GM23338 (cell line): ENCODE results near the gene GALNT7. TPM values are rescaled to one million over a fixed set of nuclear protein-coding genes. Genes with fewer than 3 reads are reported as not detected.

Experiments
- ATAC-seq: fragments of 200-7000 bp; cut with Tn5 transposase; 3 replicates; pipeline ENCODE4 v1.9.1; 2020
- DNase-seq: peaks from one replicate; pipeline ENCODE4 v3.0.0-alpha.2; 2015; ENCODE audit warnings: low spot score
- H2AFZ ChIP-seq: fragments of 200-600 bp; sonication (generic); 2 replicates; pipeline ENCODE4 v1.8.0; 2016; ENCODE audit warnings: antibody characterized with exemption, mild to moderate bottlenecking, moderate library complexity
- H3F3A ChIP-seq: fragments of 200-600 bp; sonication (generic); replicated peaks from 2 replicates; pipeline ENCODE4 v1.8.0; 2017; ENCODE audit warnings: antibody characterized with exemption, mixed run types, low read depth
- H3K27ac ChIP-seq: fragments of 200-600 bp; sonication (generic); 2 replicates; pipeline ENCODE4 v1.6.1; 2016; ENCODE audit warnings: low read depth
- H3K27me3 ChIP-seq: fragments of 200-600 bp; sonication (generic); 2 replicates; pipeline ENCODE4 v1.8.0; 2016; ENCODE audit warnings: mild to moderate bottlenecking, mixed run types, moderate library complexity; ENCODE audit not compliant: insufficient read depth
- H3K36me3 ChIP-seq: fragments of 200-600 bp; sonication (generic); 2 replicates; pipeline ENCODE4 v1.8.0; 2016; ENCODE audit warnings: mild to moderate bottlenecking; ENCODE audit not compliant: insufficient read depth
- H3K4me1 ChIP-seq: fragments of 200-600 bp; sonication (generic); 2 replicates; pipeline ENCODE4 v1.8.0; 2016; ENCODE audit warnings: mild to moderate bottlenecking, moderate library complexity; ENCODE audit not compliant: insufficient read depth
- H3K4me2 ChIP-seq: fragments of 200-600 bp; sonication (generic); 2 replicates; pipeline ENCODE4 v1.7.1; 2017; ENCODE audit warnings: mixed run types
- H3K4me3 ChIP-seq: fragments of 200-600 bp; sonication (generic); 2 replicates; pipeline ENCODE4 v1.6.1; 2016; ENCODE audit warnings: mixed run types
- H3K79me2 ChIP-seq: fragments of 200-600 bp; sonication (generic); replicated peaks from 2 replicates; pipeline ENCODE4 v1.8.0; 2017; ENCODE audit warnings: mild to moderate bottlenecking; ENCODE audit not compliant: insufficient read depth
- H3K9me2 ChIP-seq: fragments of 200-600 bp; sonication (generic); 2 replicates; pipeline ENCODE4 v1.8.0; 2017; ENCODE audit not compliant: insufficient read depth
- H4K20me1 ChIP-seq: fragments of 200-600 bp; sonication (generic); replicated peaks from 2 replicates; pipeline ENCODE4 v1.8.0; 2017; ENCODE audit warnings: mild to moderate bottlenecking; ENCODE audit not compliant: insufficient read depth
- H3K27ac Mint-ChIP-seq: 2 replicates; pipeline ENCODE4 v1.8.0; 2020; ENCODE audit warnings: inconsistent platforms, mild to moderate bottlenecking, moderate library complexity, mixed read lengths
- H3K27me3 Mint-ChIP-seq: 3 replicates; pipeline ENCODE4 v1.8.0; 2022; ENCODE audit warnings: low read depth, mild to moderate bottlenecking, moderate library complexity, mixed read lengths, inconsistent platforms; ENCODE audit not compliant: insufficient read depth, poor library complexity
- H3K36me3 Mint-ChIP-seq: 3 replicates; pipeline ENCODE4 v1.8.0; 2021; ENCODE audit warnings: low read depth, mild to moderate bottlenecking, inconsistent platforms, moderate library complexity, mixed read lengths
- H3K4me1 Mint-ChIP-seq: 3 replicates; pipeline ENCODE4 v1.8.0; 2020; ENCODE audit warnings: mild to moderate bottlenecking, inconsistent platforms, mixed read lengths
- H3K4me3 Mint-ChIP-seq: 3 replicates; pipeline ENCODE4 v1.8.0; 2021; ENCODE audit warnings: moderate library complexity, mild to moderate bottlenecking, inconsistent platforms, mixed read lengths
- H3K9me3 Mint-ChIP-seq: 3 replicates; pipeline ENCODE4 v1.8.0; 2020; ENCODE audit warnings: moderate library complexity, mild to moderate bottlenecking, inconsistent platforms, mixed read lengths
- CREB1 ChIP-seq: fragments of 250-450 bp; sonication (Bioruptor Pico); IDR thresholded peaks from 2 replicates; pipeline ENCODE4 v1.5.0; 2020; ENCODE audit warnings: low read depth, mild to moderate bottlenecking, moderate library complexity
- CTCF ChIP-seq, 2 experiments: fragments of 200-600 bp in 1 of 2; sonication (generic) in 1 of 2; conservative IDR thresholded peaks; 2 replicates each; pipeline versions ENCODE4 v1.5.1 to v1.6.1; 2016 to 2017; ENCODE audit warnings: antibody characterized with exemption in 2 of 2, low read depth in 2 of 2, mild to moderate bottlenecking in 2 of 2, moderate library complexity in 1 of 2
- ETS1 ChIP-seq: IDR thresholded peaks from 2 replicates; pipeline ENCODE4 v1.6.1; 2016; ENCODE audit warnings: antibody characterized with exemption
- EZH2 ChIP-seq: fragments of 200-600 bp; sonication (generic); IDR thresholded peaks from one replicate; pipeline ENCODE4 v1.8.0; 2017; ENCODE audit warnings: antibody characterized with exemption, mild to moderate bottlenecking, low read depth; ENCODE audit not compliant: unreplicated experiment
- EZH2phosphoT487 ChIP-seq: fragments of 200-600 bp; sonication (generic); IDR thresholded peaks from one replicate; pipeline ENCODE4 v1.8.1; 2018; ENCODE audit warnings: antibody characterized with exemption; ENCODE audit not compliant: unreplicated experiment
- JUNB ChIP-seq: IDR thresholded peaks from one replicate; pipeline ENCODE4 v1.6.1; 2016; ENCODE audit warnings: antibody characterized with exemption; ENCODE audit not compliant: unreplicated experiment
- NANOG ChIP-seq: IDR thresholded peaks from 2 replicates; pipeline ENCODE4 v1.6.1; 2016; ENCODE audit warnings: antibody characterized with exemption, borderline replicate concordance
- POLR2AphosphoS5 ChIP-seq: IDR thresholded peaks from 2 replicates; pipeline ENCODE4 v1.6.1; 2016; ENCODE audit warnings: antibody characterized with exemption, low read depth
- REST ChIP-seq: IDR thresholded peaks from one replicate; pipeline ENCODE4 v1.6.1; 2018; ENCODE audit warnings: antibody characterized with exemption; ENCODE audit not compliant: unreplicated experiment
- STAT1 ChIP-seq: IDR thresholded peaks from one replicate; pipeline ENCODE4 v1.6.1; 2016; ENCODE audit warnings: antibody characterized with exemption; ENCODE audit not compliant: unreplicated experiment
- ZNF114 ChIP-seq: fragments of 250-450 bp; sonication (Bioruptor Pico); IDR thresholded peaks from 2 replicates; pipeline ENCODE4 v1.5.0; 2020; ENCODE audit warnings: mild to moderate bottlenecking, moderate library complexity
- ZNF331 ChIP-seq: fragments of 250-450 bp; sonication (Bioruptor Pico); IDR thresholded peaks from 2 replicates; pipeline ENCODE4 v1.5.0; 2020; ENCODE audit warnings: low read depth, mild to moderate bottlenecking, moderate library complexity
- ZNF462 ChIP-seq: fragments of 250-450 bp; sonication (Bioruptor Pico); IDR thresholded peaks from 2 replicates; pipeline ENCODE4 v1.5.0; 2020; ENCODE audit warnings: mild to moderate bottlenecking, moderate library complexity
- polyA plus RNA-seq: library from polyadenylated mRNA; unstranded; fragments of >200 nt; fragmentation: Nextera tagmentation; extraction: Ambion mirVana; gene quantifications from 2 replicates; pipeline ENCODE4 v1.2.1, GENCODE V29; 2016
- total RNA-seq: library from RNA; depleted of rRNA; stranded (reverse); fragments of >200 nt; shearing (Covaris generic); gene quantifications from 2 replicates; pipeline ENCODE4 v1.2.3, GENCODE V29; 2014

Gene GALNT7
- total and polyA plus RNA-seq, 2 experiments from 2014 or later, result 31.8 to 72.2 TPM

- no peaks in the 10 kb centered on the region for H3K36me3 ChIP-seq
- no peaks in the 10 kb centered on the region; the same call in 1 of the 2 replicates for H4K20me1 ChIP-seq
- H3F3A ChIP-seq, result no peaks in the 10 kb centered on the region
- TF ChIP-seq ZNF331 (CRISPR knock-in tag), result no peak
- TF ChIP-seq REST, result no peak
- no peak for TF ChIP-seq STAT1
- no peak for TF ChIP-seq EZH2
- no peak for TF ChIP-seq JUNB
- TF ChIP-seq POLR2AphosphoS5, result no peak
- TF ChIP-seq CTCF (conservative IDR thresholded peaks at IDR 0.05; ENCODE audit: low read depth in 2 of 2), result no peak
- no peak for TF ChIP-seq CREB1 (CRISPR knock-in tag)
- TF ChIP-seq ETS1, result no peak
- no peak for TF ChIP-seq NANOG
- TF ChIP-seq ZNF462 (CRISPR knock-in tag), result no peak
- TF ChIP-seq ZNF114 (CRISPR knock-in tag), result no peak
- TF ChIP-seq EZH2phosphoT487, result no peak
- peaks cover 63% of the 10 kb centered on the region for H3K4me1 Mint-ChIP-seq
- H3K9me3 Mint-ChIP-seq, result no peaks in the 10 kb centered on the region; the same call in 2 of the 3 replicates
- H3K27me3 ChIP-seq, result no peaks in the 10 kb centered on the region
- no peak overlapping the region for H3K4me3 Mint-ChIP-seq
- peaks cover 40% of the 10 kb centered on the region for H3K4me1 ChIP-seq
- ATAC-seq (no peak), DNase-seq (no peak)
- H3K79me2 ChIP-seq, result peaks cover 98% of the 10 kb centered on the region
- H3K36me3 Mint-ChIP-seq, result peaks cover 11% of the 10 kb centered on the region; the same call in 2 of the 3 replicates
- no peak overlapping the region for H3K27ac ChIP-seq
- H3K4me3 ChIP-seq, result no peak overlapping the region
- H2AFZ ChIP-seq, result no peak overlapping the region
- H3K27me3 Mint-ChIP-seq, result peaks cover 7% of the 10 kb centered on the region
- H3K27ac Mint-ChIP-seq, result no peak overlapping the region
- no peak overlapping the region for H3K4me2 ChIP-seq
- no peaks in the 10 kb centered on the region for H3K9me2 ChIP-seq
These were observed 45.6 kb downstream of the GALNT7 start for GRCh38 chr4:173214231-173214630.
